HEK293 (cell line): ENCODE measurements around the gene CAP2.

Source experiments
- CTCF ChIP-seq: fragments of 450-650 bp; formaldehyde crosslinking; IDR thresholded peaks from 2 replicates; pipeline ENCODE4 v1.5.1; 2016; ENCODE audit warnings: missing biosample characterization, missing genetic modification characterization
- INSM2 ChIP-seq: fragments of 450-650 bp; formaldehyde crosslinking; IDR thresholded peaks from 2 replicates; pipeline ENCODE4 v1.5.1; 2016; ENCODE audit warnings: missing biosample characterization, missing genetic modification characterization
- MEIS1 ChIP-seq: sonication (generic); formaldehyde crosslinking; IDR thresholded peaks from 2 replicates; pipeline ENCODE4 v1.8.1; 2022; ENCODE audit warnings: missing genetic modification reagents, mild to moderate bottlenecking, borderline replicate concordance
- YY1 ChIP-seq: fragments of 450-650 bp; formaldehyde crosslinking; IDR thresholded peaks from 2 replicates; pipeline ENCODE4 v1.5.1; 2018; ENCODE audit warnings: missing biosample characterization, missing genetic modification characterization
- ZBTB44 ChIP-seq: fragments of 450-650 bp; IDR thresholded peaks from 2 replicates; pipeline ENCODE4 v1.5.1; 2018; ENCODE audit warnings: missing biosample characterization, mild to moderate bottlenecking, missing genetic modification characterization
- ZNF311 ChIP-seq: fragments of 450-650 bp; formaldehyde crosslinking; IDR thresholded peaks from 2 replicates; pipeline ENCODE4 v1.5.1; 2017; ENCODE audit warnings: missing biosample characterization, missing genetic modification characterization, borderline replicate concordance
- ZNF518A ChIP-seq: fragments of 450-650 bp; formaldehyde crosslinking; conservative IDR thresholded peaks from 2 replicates; pipeline ENCODE4 v1.5.1; 2016; ENCODE audit warnings: low read depth, missing biosample characterization, missing genetic modification characterization
- ZNF549 ChIP-seq: fragments of 450-650 bp; IDR thresholded peaks from 2 replicates; pipeline ENCODE4 v1.5.1; 2018; ENCODE audit warnings: missing biosample characterization, missing genetic modification characterization, mild to moderate bottlenecking, inconsistent platforms, moderate library complexity
- ZNF558 ChIP-seq: fragments of 450-650 bp; formaldehyde crosslinking; IDR thresholded peaks from 2 replicates; pipeline ENCODE4 v1.5.1; 2016; ENCODE audit warnings: missing biosample characterization, missing genetic modification characterization

- TF ChIP-seq ZBTB44 (tag by site-specific recombination): no peak
- TF ChIP-seq ZNF518A (tag by site-specific recombination): no peak
- TF ChIP-seq INSM2 (tag by site-specific recombination): no peak
- TF ChIP-seq ZNF311 (tag by site-specific recombination): no peak
- TF ChIP-seq CTCF: no peak
- TF ChIP-seq ZNF558 (tag by site-specific recombination): no peak
- TF ChIP-seq ZNF549: no peak
- TF ChIP-seq YY1 (tag by site-specific recombination): no peak
- no peak for TF ChIP-seq MEIS1 (CRISPR knock-in tag)
Observed at GRCh38 chr6:17389274-17389847, 4.0 kb upstream of the CAP2 start.
